Mesendoderm (in vitro differentiated cells): ENCODE results near the gene TARS1.
"Not testable (repeated sequence)": the region's sequence is repeated elsewhere in the genome, so short reads cannot be mapped to it uniquely, and the experiment has no call there.

ENCODE experiments used
- DNase-seq: peaks from one replicate; pipeline ENCODE4 v3.0.0; 2013
- H2AK5ac ChIP-seq: 2 replicates; pipeline ENCODE4 v1.6.1; 2013; ENCODE audit warnings: low read length, inconsistent platforms
- H2BK120ac ChIP-seq: 2 replicates; pipeline ENCODE4 v1.6.1; 2013; ENCODE audit warnings: low read depth, mild to moderate bottlenecking, low read length, moderate library complexity, mixed read lengths
- H2BK15ac ChIP-seq: replicated peaks from 2 replicates; pipeline ENCODE4 v1.6.1; 2013; ENCODE audit warnings: low read depth, mild to moderate bottlenecking, moderate library complexity
- H2BK5ac ChIP-seq: 2 replicates; pipeline ENCODE4 v1.6.1; 2013; ENCODE audit warnings: low read length, inconsistent platforms
- H3K18ac ChIP-seq: 2 replicates; pipeline ENCODE4 v1.6.1; 2013; ENCODE audit warnings: mild to moderate bottlenecking, low read length, mixed read lengths
- H3K23ac ChIP-seq: one replicate; pipeline ENCODE4 v1.6.1; 2013; ENCODE audit warnings: low read length
- H3K27ac ChIP-seq: 2 replicates; pipeline ENCODE4 v1.5.1; 2013; ENCODE audit warnings: low read depth, mild to moderate bottlenecking, inconsistent platforms, low read length, moderate library complexity
- H3K27me3 ChIP-seq: 2 replicates; pipeline ENCODE4 v1.6.1; 2013; ENCODE audit warnings: low read length, control low read depth, mild to moderate bottlenecking, inconsistent platforms; ENCODE audit not compliant: insufficient read depth, poor library complexity
- H3K36me3 ChIP-seq: 2 replicates; pipeline ENCODE4 v1.6.1; 2013; ENCODE audit warnings: low read length, inconsistent platforms; ENCODE audit not compliant: control insufficient read depth, insufficient read depth
- H3K4ac ChIP-seq: one replicate; pipeline ENCODE4 v1.6.1; 2013; ENCODE audit warnings: low read depth, mild to moderate bottlenecking, low read length, moderate library complexity
- H3K4me1 ChIP-seq: 2 replicates; pipeline ENCODE4 v1.6.1; 2013; ENCODE audit warnings: low read depth, low read length, inconsistent platforms; ENCODE audit not compliant: control insufficient read depth
- H3K4me2 ChIP-seq: 2 replicates; pipeline ENCODE4 v1.6.1; 2013; ENCODE audit warnings: low read length
- H3K4me3 ChIP-seq: 2 replicates; pipeline ENCODE4 v1.5.1; 2013; ENCODE audit warnings: mild to moderate bottlenecking, low read length
- H3K56ac ChIP-seq: one replicate; pipeline ENCODE4 v1.6.1; 2013; ENCODE audit warnings: low read length
- H3K79me1 ChIP-seq: 2 replicates; pipeline ENCODE4 v1.6.1; 2013; ENCODE audit warnings: low read length, inconsistent platforms
- H3K79me2 ChIP-seq: 2 replicates; pipeline ENCODE4 v1.6.1; 2013; ENCODE audit warnings: mild to moderate bottlenecking, low read length; ENCODE audit not compliant: control insufficient read depth, insufficient read depth
- H3K9ac ChIP-seq: 2 replicates; pipeline ENCODE4 v1.6.1; 2013; ENCODE audit warnings: low read length, inconsistent platforms
- H4K5ac ChIP-seq: one replicate; pipeline ENCODE4 v1.6.1; 2013; ENCODE audit warnings: low read length
- H4K8ac ChIP-seq: one replicate; pipeline ENCODE4 v1.6.1; 2013; ENCODE audit warnings: low read depth, mild to moderate bottlenecking, control low read depth, low read length, moderate library complexity
- WGBS: extraction: QIAGEN DNeasy Blood & Tissue Kit; methylation state at CpG from one replicate; pipeline ENCODE4 v1.1.7; 2013; ENCODE audit warnings: low lambda C conversion rate, missing lambda C conversion rate; ENCODE audit not compliant: insufficient coverage; ENCODE audit errors: extremely low coverage; 5-methylcytosine and 5-hydroxymethylcytosine counted together

The TARS1 gene

DNA sequence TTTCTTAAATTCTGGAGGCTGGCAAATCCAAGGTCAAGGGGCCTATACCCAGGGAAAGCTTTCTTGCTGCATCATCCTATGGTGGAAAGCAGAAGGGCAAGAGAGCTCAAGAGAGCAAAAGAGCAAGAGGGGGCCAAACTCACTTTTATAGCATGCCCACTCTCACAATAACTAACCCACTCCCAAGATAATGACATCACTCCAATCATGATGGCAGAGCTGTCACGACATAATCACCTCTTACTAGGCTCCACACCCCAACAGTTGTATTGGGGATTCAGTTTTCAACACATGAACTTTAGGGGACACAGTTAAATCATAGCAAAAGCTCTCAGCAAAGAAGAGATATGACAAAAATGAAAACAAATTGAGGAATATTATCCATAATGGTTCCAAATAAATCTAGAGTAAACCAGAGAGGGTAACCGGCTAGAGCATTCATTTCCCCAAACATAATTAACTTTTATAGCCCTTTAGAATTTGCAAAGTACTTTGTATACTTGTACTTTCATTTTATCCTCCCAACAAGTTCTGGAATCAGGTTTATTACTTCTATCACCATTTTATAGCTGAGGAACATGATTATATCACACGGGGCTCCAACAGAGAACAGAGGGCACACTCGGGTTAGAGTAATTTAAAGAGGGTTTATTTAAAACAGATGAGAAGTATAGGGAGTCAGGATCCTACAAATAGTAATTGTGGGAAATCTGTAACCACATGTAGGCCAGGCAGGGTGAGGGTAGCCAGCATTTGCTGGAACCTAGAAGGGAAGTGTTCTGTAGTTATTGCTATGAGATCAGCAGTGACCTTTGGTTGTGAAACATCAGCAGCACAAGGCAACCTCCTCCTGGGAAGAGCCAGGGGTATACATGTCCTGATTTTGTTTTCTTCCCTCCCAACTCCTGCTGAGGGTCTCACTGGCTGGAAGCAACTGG lies 7.2 kb upstream of the TARS1 start:
- Histone ChIP-seq H2BK15ac (no peak overlapping the region), H3K23ac (peak overlapping the region; percentile 15), H2AK5ac (no peak overlapping the region), H4K8ac (no peak overlapping the region), H2BK120ac (no peak overlapping the region), H2BK5ac (no peak overlapping the region), H3K4me3 (no peak overlapping the region), H4K5ac (no peak overlapping the region), H3K4me1 (no peaks in the 10 kb centered on the region), H3K79me2 (no peaks in the 10 kb centered on the region), H3K27me3 (no peaks in the 10 kb centered on the region), H3K79me1 (no peaks in the 10 kb centered on the region), H3K56ac (no peak overlapping the region), H3K9ac (no peak overlapping the region), H3K4me2 (no peak overlapping the region), H3K27ac (no peak overlapping the region), H3K18ac (no peak overlapping the region), H3K36me3 (no peaks in the 10 kb centered on the region), H3K4ac (no peak overlapping the region)
- no CpG with 5 or more reads among the region's 4 CpGs for WGBS
- no peak for DNase-seq

- H3K27ac ChIP-seq, H3K4me3 ChIP-seq, H3K4me1 ChIP-seq, H3K56ac ChIP-seq, H3K79me1 ChIP-seq, H2AK5ac ChIP-seq, H3K4ac ChIP-seq, H2BK5ac ChIP-seq, H4K8ac ChIP-seq, H2BK120ac ChIP-seq, H3K9ac ChIP-seq, H2BK15ac ChIP-seq, H3K27me3 ChIP-seq, H3K18ac ChIP-seq, H3K23ac ChIP-seq, H3K79me2 ChIP-seq, H3K4me2 ChIP-seq, H4K5ac ChIP-seq, H3K36me3 ChIP-seq: not testable (repeated sequence)
- no CpG with 5 or more reads among the region's 5 CpGs for WGBS
- DNase-seq, result peak; percentile 84
Measured at GRCh38 chr5:33435893-33436490, 4.8 kb upstream of the TARS1 start.

DNA sequence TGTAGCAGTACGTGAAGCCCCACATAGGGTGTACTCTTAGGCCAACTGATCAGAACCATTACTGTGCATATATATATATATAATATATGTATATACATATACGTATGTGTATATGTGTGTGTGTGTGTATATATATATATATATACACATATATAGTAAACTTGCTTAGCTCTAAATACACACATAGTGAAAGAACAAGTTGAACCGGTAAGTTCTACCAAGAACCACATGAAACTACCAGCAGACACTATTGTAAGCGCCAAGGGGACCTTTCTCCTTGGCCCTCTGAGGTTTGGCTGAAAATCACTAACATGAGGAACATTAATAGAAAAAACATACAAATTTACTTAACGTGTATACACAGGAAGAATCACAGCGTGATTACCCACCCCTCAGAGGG lies 1.8 kb upstream of the TARS1 start:
- Histone ChIP-seq H3K4ac (no peak overlapping the region), H2AK5ac (no peak overlapping the region), H4K8ac (no peak overlapping the region), H3K23ac (no peak overlapping the region), H3K36me3 (no peaks in the 10 kb centered on the region), H3K4me2 (peak overlapping the region; percentile 78), H3K4me3 (no peak overlapping the region), H3K79me1 (peaks cover 2% of the 10 kb centered on the region), H3K27me3 (no peaks in the 10 kb centered on the region), H2BK15ac (no peak overlapping the region), H2BK5ac (no peak overlapping the region), H3K4me1 (peaks cover 3% of the 10 kb centered on the region), H3K27ac (no peak overlapping the region), H2BK120ac (no peak overlapping the region), H3K9ac (peak overlapping the region; percentile 98), H3K18ac (no peak overlapping the region), H3K79me2 (peaks cover 31% of the 10 kb centered on the region), H3K56ac (peak overlapping the region; percentile 99), H4K5ac (no peak overlapping the region)
- no CpG with 5 or more reads among the region's 6 CpGs for WGBS
- DNase-seq, result no peak

DNA sequence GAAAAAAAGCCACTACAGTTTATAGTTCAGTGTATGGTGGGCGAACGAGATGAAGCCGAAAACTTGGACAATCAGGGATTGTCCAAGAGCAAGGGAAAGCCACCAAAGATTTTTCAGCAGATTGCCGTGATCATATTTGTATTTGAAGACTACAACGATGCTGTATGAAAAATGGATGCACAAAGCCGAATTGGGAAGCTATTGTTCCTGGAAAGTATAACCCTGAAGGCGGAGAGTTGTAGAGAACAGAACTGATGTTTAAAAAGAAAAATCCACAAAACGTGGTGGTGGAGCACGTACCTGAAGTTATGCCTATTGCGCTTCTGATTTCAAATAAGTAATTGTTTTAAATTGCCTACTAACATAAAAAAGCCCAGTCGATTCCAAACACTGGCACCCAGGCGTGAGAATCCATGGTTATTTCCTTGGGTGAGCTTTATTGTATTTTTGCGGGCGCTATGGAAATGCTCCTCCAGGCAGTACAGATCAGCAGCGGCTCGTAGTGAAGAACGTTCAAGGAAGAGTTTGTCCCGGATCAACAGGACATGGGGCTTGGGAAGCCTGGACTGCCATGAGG lies 772 bp upstream of the TARS1 start:
- Histone ChIP-seq H2BK120ac (no peak overlapping the region), H3K4me3 (peak overlapping the region; percentile 99), H3K27me3 (no peaks in the 10 kb centered on the region), H3K4ac (no peak overlapping the region), H3K79me2 (peaks cover 38% of the 10 kb centered on the region), H3K4me2 (peak overlapping the region; percentile 78), H3K79me1 (peaks cover 5% of the 10 kb centered on the region), H3K27ac (peak overlapping the region; percentile 91), H3K23ac (peak overlapping the region; percentile 97), H2BK15ac (no peak overlapping the region), H3K36me3 (no peaks in the 10 kb centered on the region), H4K8ac (no peak overlapping the region), H2AK5ac (no peak overlapping the region), H3K4me1 (peaks cover 5% of the 10 kb centered on the region), H3K9ac (peak overlapping the region; percentile 98), H3K18ac (peak overlapping the region; percentile 19), H4K5ac (no peak overlapping the region), H3K56ac (peak overlapping the region; percentile 99), H2BK5ac (peak overlapping the region; percentile 87)
- no CpG with 5 or more reads among the region's 18 CpGs for WGBS
- no peak for DNase-seq

DNA sequence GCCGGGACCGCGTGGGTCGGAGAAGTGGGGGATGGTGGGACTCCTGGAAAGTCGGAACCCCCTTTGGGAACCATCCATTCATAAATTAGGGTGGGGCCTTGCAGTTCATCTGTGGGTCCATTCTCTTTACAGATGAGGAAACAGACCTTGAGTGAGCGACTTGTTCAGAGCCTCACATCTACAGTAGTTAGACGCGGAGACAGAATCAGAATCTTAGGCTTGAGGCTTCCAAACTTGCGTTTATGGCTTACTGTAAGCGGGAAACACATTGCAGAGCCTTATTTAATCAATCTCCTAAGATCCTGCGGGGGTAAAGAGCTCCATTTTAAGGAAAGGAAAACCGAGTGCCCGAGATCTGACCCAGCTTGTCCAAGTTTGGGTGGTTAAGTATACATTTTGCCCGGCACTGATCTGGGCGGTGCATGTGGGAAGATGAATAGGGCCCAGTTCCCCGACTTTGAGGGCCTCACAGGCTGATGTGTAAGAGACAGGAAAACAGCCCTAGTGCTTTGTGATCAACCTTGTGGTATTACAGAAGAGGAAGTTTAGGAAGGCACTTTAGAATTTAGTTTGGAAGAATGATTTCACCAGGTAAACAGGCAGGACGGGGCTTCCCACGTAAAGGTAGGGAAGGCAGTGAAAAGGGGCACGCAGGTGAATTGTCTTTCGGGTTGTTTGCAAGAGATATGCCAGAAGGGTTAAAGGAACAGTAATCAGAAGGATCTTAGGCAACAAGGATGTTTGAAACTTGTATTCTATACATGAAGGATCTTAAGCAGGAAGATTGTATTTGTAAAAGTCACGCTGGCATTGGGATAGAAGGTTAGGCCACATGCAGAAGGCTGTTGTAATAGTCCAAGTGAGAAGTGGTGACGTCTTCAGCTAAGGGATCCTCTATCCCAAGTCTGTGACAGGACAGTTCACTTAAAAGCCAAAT lies 744 bp downstream of the TARS1 start:
- peak overlapping the region; percentile 94 for H3K23ac ChIP-seq
- no peaks in the 10 kb centered on the region for H3K27me3 ChIP-seq
- peak overlapping the region; percentile 100 for H3K56ac ChIP-seq
- peak; percentile 73 for DNase-seq
- peak overlapping the region; percentile 18 for H3K18ac ChIP-seq
- peaks cover 7% of the 10 kb centered on the region for H3K79me1 ChIP-seq
- peak overlapping the region; percentile 48 for H2AK5ac ChIP-seq
- H3K4ac ChIP-seq, result peak overlapping the region; percentile 59
- H4K5ac ChIP-seq, result no peak overlapping the region
- H3K4me1 ChIP-seq, result peaks cover 5% of the 10 kb centered on the region
- H3K79me2 ChIP-seq, result peaks cover 51% of the 10 kb centered on the region
- H3K36me3 ChIP-seq, result peaks cover 3% of the 10 kb centered on the region
- peak overlapping the region; percentile 98 for H3K27ac ChIP-seq
- peak overlapping the region; percentile 77 for H3K4me2 ChIP-seq
- peak overlapping the region; percentile 100 for H3K9ac ChIP-seq
- peak overlapping the region; percentile 90 for H4K8ac ChIP-seq
- no peak overlapping the region for H2BK120ac ChIP-seq
- H2BK15ac ChIP-seq, result no peak overlapping the region
- no CpG with 5 or more reads among the region's 22 CpGs for WGBS
- H3K4me3 ChIP-seq, result peak overlapping the region; percentile 99
- H2BK5ac ChIP-seq, result peak overlapping the region; percentile 99
